ENCODE data around the gene RMDN2. TPM values are rescaled to one million over a fixed set of nuclear protein-coding genes. Genes with fewer than 3 reads are reported as not detected.

RMDN2 gene
- total RNA-seq, 4 donors from 2014 or later = 3.7 to 10.5 (median 4.2) TPM

DNA sequence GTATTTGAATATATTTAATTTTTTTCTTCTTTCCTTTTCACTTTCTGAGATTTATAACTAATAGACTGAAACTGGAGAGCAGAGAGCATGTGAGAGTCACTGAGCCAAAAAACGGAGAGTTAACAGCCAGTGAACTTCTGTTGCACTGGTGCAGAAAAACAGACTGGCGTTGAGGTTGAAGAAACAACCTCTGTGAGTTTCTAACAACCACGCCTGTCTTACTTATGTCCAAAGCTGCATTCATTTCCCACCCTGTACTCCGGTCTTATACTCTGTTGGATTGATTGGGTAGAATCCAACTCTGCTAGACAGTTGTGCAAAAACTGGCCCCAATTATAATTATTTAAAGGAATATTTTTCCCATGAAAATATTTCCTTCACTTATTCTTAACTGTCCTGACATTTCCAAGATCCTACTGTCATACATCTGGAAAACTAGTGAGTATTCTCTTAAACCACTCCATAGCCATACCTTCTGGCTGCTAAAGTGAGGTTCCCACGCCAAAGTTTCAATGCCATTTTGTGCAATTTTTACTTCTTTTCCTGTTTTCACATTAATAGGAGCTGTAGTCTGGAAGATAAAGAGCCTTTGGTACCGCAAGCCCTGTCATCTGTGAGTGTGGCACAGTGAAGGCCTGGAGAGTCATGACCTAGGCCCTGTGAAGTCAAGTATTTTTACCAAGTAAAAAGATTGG is 141.5 kb downstream of the RMDN2 start:
- no peak for TF ChIP-seq POLR2A (IDR thresholded peaks at IDR 0.05)
- TF ChIP-seq, protein P1, sequence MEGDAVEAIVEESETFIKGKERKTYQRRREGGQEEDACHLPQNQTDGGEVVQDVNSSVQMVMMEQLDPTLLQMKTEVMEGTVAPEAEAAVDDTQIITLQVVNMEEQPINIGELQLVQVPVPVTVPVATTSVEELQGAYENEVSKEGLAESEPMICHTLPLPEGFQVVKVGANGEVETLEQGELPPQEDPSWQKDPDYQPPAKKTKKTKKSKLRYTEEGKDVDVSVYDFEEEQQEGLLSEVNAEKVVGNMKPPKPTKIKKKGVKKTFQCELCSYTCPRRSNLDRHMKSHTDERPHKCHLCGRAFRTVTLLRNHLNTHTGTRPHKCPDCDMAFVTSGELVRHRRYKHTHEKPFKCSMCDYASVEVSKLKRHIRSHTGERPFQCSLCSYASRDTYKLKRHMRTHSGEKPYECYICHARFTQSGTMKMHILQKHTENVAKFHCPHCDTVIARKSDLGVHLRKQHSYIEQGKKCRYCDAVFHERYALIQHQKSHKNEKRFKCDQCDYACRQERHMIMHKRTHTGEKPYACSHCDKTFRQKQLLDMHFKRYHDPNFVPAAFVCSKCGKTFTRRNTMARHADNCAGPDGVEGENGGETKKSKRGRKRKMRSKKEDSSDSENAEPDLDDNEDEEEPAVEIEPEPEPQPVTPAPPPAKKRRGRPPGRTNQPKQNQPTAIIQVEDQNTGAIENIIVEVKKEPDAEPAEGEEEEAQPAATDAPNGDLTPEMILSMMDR (IDR thresholded peaks at IDR 0.05) = no peak
- 71 to 72% methylated on average over 6 of the region's 6 CpGs for WGBS, 2 donors
- H3K4me3 ChIP-seq (ENCODE audit: low read depth, poor library complexity, severe bottlenecking) = no peak overlapping the region
- DNase-seq (ENCODE audit: low spot score in 2 of 2) = no peak
- intact Hi-C loops (cut with DNase I; ENCODE audit: low total_unique reads) = no loop called here

Other genes starting within 250 kb of the RMDN2 start
- 10 to 100 TPM; 12.4 to 33.4 (median 20.6) TPM for gene CYP1B1, start 150.9 kb downstream of the RMDN2 start, total RNA-seq